HG03558 (cell line): Measurements from ENCODE around the gene RIC1.
"Not testable (repeated sequence)": the region's sequence is repeated elsewhere in the genome, so short reads cannot be mapped to it uniquely, and the experiment has no call there.

ENCODE experiments used
- ATAC-seq: cut with Tn5 transposase; IDR thresholded peaks from one replicate; pipeline ENCODE4 v1.9.1; 2021; ENCODE audit warnings: moderate number of reproducible peaks; ENCODE audit not compliant: unreplicated experiment; ENCODE audit errors: extremely low read depth

The RIC1 gene

GRCh38 chr9:5718296-5719032, 89.6 kb downstream of the RIC1 start:
- ATAC-seq: no peak

- no peak for ATAC-seq
These were observed 90.4 kb downstream of the RIC1 start for GRCh38 chr9:5719100-5719926.

GRCh38 chr9:5720151-5720550, 91.2 kb downstream of the RIC1 start:
- ATAC-seq: no peak

- ATAC-seq: no peak
These were observed 92.6 kb downstream of the RIC1 start for GRCh38 chr9:5721279-5722087.

- not testable (repeated sequence) for ATAC-seq
These were observed 93.8 kb downstream of the RIC1 start for GRCh38 chr9:5722679-5723078.

GRCh38 chr9:5735072-5735471, 106.2 kb downstream of the RIC1 start:
- ATAC-seq: no peak

- ATAC-seq: no peak
These were observed 107.8 kb downstream of the RIC1 start for GRCh38 chr9:5736563-5737346.

GRCh38 chr9:5743109-5743508, 114.2 kb downstream of the RIC1 start:
- no peak for ATAC-seq

GRCh38 chr9:5748438-5748837, 119.5 kb downstream of the RIC1 start:
- ATAC-seq: no peak

- no peak for ATAC-seq
These were observed 120.4 kb downstream of the RIC1 start for GRCh38 chr9:5749306-5749705.

- no peak for ATAC-seq
These were observed 121.7 kb downstream of the RIC1 start for GRCh38 chr9:5750569-5750968.

GRCh38 chr9:5756633-5757032, 127.7 kb downstream of the RIC1 start:
- ATAC-seq: no peak

- no peak for ATAC-seq
These were observed 131.4 kb downstream of the RIC1 start for GRCh38 chr9:5760338-5760737.

- ATAC-seq: no peak
These were observed 133.5 kb downstream of the RIC1 start for GRCh38 chr9:5762421-5762820.

- ATAC-seq: peak; percentile 80
These were observed 135.4 kb downstream of the RIC1 start for GRCh38 chr9:5764130-5764868.

GRCh38 chr9:5767968-5768932, 139.3 kb downstream of the RIC1 start:
- ATAC-seq: peak; percentile 37

- ATAC-seq: no peak
These were observed 144.6 kb downstream of the RIC1 start for GRCh38 chr9:5773324-5773999.

- ATAC-seq: no peak
These were observed 149.9 kb downstream of the RIC1 start for GRCh38 chr9:5778805-5779204.
